ENCODE measurements around the gene ABRAXAS1. TPM values are rescaled to one million over a fixed set of nuclear protein-coding genes. Genes with fewer than 3 reads are reported as not detected.
A peak's percentile ranks its signal among the peaks of the same experiment; 100 is the strongest.
"Not testable (repeated sequence)": the region's sequence is repeated elsewhere in the genome, so short reads cannot be mapped to it uniquely, and the experiment has no call there.

ABRAXAS1 gene
- total and polyA plus RNA-seq, 7 donors, result 5.8 to 29.6 (median 12.5) TPM

DNA sequence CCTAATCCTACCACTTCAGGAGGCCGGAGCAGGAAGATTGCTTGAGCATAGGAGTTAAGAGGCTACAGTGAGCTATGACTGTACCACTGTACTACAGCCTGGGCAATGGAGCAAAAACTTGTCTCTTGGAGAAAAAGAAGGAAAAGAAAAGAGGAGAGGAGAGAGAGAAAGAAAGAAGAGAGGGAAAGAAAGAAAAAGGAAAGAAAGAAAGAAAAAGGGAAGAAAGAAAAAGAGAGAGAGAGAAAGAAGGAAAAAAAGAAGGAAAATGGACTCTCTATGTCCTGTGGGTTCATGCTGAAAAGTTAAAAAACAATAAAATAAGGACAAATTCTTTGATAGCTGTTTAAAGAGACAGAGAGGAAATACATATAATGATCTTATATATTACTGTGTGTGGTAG lies 13.3 kb upstream of the ABRAXAS1 start:
- no peak for TF ChIP-seq POLR2AphosphoS5 (IDR thresholded peaks at IDR 0.05)
- no peak for TF ChIP-seq CTCF (IDR thresholded peaks at IDR 0.05)
- no peak for TF ChIP-seq POLR2A (IDR thresholded peaks at IDR 0.05)
- no peak for TF ChIP-seq EP300 (IDR thresholded peaks at IDR 0.05)
- 91 to 96% methylated on average over 1 of the region's 1 CpG for WGBS, 2 donors
- Histone ChIP-seq H3K36me3 (no peaks in the 10 kb centered on the region), H3K4me3 (no peak overlapping the region), H3K9me3 (no peaks in the 10 kb centered on the region), H3K4me1 (no peaks in the 10 kb centered on the region), H3K27ac (no peak overlapping the region), H3K27me3 (no peaks in the 10 kb centered on the region)
- intact Hi-C loops (cut with DNase I), result no loop called here
- DNase-seq, result no peak

DNA sequence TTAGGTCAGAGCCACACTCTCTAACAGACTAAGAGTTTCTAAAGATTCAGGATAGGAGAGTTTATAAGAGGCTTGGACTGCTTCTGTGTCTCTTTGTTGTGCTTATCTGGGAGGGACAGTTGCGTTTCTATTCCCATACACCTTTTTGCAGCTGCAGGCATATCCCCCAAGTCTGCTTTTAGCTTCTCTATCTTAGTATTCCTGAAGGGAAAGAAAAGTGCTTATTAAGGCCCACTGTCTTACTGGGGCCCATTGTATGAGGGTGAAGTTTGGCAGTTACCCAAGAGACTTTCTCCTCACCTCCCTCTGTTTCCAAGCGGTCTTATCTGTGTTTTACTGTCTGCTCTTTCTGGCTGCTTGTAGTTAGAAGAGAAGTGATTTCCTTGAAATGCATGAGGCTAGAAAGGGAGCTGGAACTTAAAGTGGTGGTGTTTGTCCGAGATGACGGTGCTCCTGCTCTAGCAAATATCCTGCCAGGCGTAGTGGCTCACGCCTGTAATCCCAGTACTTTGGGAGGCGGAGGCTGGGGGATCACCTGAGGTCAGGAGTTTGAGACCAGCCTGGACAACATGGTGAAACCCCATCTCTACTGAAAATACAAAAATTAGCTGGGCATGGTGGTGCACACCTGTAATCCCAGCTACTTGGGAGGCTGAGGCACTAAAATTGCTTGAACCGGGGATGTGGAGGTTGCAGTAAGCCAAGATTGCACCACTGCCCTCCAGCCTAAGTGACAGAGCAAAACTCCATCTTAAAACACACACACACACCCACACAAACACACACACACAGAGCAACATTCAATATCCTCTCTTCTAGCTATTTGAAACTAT lies 11.4 kb upstream of the ABRAXAS1 start:
- intact Hi-C loops (cut with DNase I); H3K4me1 ChIP-seq; H3K9me3 ChIP-seq; DNase-seq; H3K36me3 ChIP-seq; H3K27me3 ChIP-seq; H3K4me3 ChIP-seq; H3K27ac ChIP-seq: not testable (repeated sequence)
- 74 to 86% methylated on average over 8 of the region's 8 CpGs for WGBS, 2 donors

DNA sequence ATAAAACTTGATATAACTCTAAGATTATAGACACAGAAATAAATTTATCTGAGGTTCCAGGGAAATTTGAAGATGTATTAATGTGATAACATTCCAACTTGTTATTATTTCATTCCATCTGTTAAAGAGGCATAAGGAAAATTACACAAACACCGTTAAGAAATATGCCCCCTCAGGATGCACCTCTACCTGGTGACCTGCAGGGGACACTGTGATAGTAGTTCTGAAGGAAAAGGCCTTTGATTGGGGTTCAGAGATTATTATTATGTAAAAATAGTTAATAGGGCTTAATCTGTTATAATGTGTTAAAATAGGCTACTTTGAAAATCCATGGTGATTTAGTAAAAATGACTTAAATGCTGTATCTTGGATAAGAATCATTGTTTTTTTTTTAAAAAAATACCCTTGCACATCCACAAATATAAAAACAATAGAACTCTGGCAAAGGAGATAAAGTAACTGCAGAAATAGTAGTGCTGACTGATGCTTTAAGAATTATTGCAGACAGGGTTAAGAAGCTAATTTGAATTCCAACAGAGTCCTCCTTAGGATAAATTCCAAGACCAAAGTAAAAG lies 6.1 kb upstream of the ABRAXAS1 start:
- Histone ChIP-seq H3K9me3 (no peaks in the 10 kb centered on the region), H3K4me3 (no peak overlapping the region), H3K27me3 (no peaks in the 10 kb centered on the region), H3K4me1 (peaks cover 0 to under 1% (median 0%) of the 10 kb centered on the region in 4 donors), H3K27ac (no peak overlapping the region), H3K36me3 (no peaks in the 10 kb centered on the region)
- DNase-seq, result no peak
- TF ChIP-seq CTCF (IDR thresholded peaks at IDR 0.05) (peak in 3 of 4 experiments; percentile 36 to 52 (median 37)), EP300 (IDR thresholded peaks at IDR 0.05) (no peak)
- intact Hi-C loops (cut with DNase I), result loop anchor here (5.0 kb wide), 1 partner anchor 151 kb away; no protein-coding TSS in a partner anchor
- WGBS, 2 donors, result 2 to 8% methylated on average over 1 of the region's 1 CpG

- intact Hi-C loops (cut with DNase I), result loop anchor here (5.0 kb wide), 1 partner anchor 152 kb away; no protein-coding TSS in a partner anchor
- no peaks in the 10 kb centered on the region for H3K27me3 ChIP-seq
Measured at GRCh38 chr4:83489711-83490326, 4.9 kb upstream of the ABRAXAS1 start.

More at GRCh38 chr4:83489711-83490326, 4.9 kb upstream of the ABRAXAS1 start:
- Histone ChIP-seq H3K4me3 (no peak overlapping the region), H3K27ac (no peak overlapping the region), H3K4me1 (peaks cover 0 to 7% (median 7%) of the 10 kb centered on the region in 4 donors), H3K36me3 (no peaks in the 10 kb centered on the region), H3K9me3 (no peaks in the 10 kb centered on the region)
- WGBS, 2 donors, result 22 to 60% methylated on average over 1 of the region's 1 CpG
- TF ChIP-seq POLR2AphosphoS5 (IDR thresholded peaks at IDR 0.05) (no peak), POLR2A (IDR thresholded peaks at IDR 0.05) (no peak), EP300 (IDR thresholded peaks at IDR 0.05) (no peak), CTCF (IDR thresholded peaks at IDR 0.05) (no peak)
- no peak for DNase-seq

Data from sigmoid colon (tissue), 7 donors.